ENCODE measurements around the gene MAGI2. TPM values are rescaled to one million over a fixed set of nuclear protein-coding genes. Genes with fewer than 3 reads are reported as not detected.

MAGI2 gene
- total RNA-seq, 1 donor from 2014 or later = 10.7 TPM

DNA sequence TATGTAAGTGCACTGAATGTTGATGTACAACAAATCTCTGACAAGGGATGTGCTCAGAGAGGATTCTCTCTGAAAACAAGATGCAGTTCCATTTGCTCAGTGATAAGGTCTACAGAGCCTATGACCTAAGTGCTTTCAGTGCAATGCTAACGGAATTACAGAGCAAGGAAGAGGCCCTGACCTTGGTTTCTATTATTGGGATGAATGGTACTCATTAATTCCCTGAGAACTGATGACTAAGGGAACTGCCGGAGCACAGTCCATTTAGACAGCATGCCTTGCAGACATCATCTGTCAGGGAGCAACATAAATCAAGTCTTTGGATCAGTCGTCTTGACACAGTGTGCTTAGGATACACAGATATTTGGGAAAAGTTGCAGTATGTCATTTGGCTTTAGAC is 1314.1 kb downstream of the MAGI2 start:
- Mint-ChIP-seq H3K4me3 (ENCODE audit: unreplicated experiment) (no peak overlapping the region), H3K27me3 (ENCODE audit: unreplicated experiment) (peaks cover 8% of the 10 kb centered on the region), H3K36me3 (ENCODE audit: unreplicated experiment) (no peaks in the 10 kb centered on the region), H3K27ac (ENCODE audit: unreplicated experiment) (no peak overlapping the region), H3K9me3 (ENCODE audit: unreplicated experiment) (no peaks in the 10 kb centered on the region), H3K4me1 (ENCODE audit: unreplicated experiment) (no peaks in the 10 kb centered on the region)
- DNase-seq (ENCODE audit: extremely low spot score, unreplicated experiment) = no peak
- TF ChIP-seq, protein P1, sequence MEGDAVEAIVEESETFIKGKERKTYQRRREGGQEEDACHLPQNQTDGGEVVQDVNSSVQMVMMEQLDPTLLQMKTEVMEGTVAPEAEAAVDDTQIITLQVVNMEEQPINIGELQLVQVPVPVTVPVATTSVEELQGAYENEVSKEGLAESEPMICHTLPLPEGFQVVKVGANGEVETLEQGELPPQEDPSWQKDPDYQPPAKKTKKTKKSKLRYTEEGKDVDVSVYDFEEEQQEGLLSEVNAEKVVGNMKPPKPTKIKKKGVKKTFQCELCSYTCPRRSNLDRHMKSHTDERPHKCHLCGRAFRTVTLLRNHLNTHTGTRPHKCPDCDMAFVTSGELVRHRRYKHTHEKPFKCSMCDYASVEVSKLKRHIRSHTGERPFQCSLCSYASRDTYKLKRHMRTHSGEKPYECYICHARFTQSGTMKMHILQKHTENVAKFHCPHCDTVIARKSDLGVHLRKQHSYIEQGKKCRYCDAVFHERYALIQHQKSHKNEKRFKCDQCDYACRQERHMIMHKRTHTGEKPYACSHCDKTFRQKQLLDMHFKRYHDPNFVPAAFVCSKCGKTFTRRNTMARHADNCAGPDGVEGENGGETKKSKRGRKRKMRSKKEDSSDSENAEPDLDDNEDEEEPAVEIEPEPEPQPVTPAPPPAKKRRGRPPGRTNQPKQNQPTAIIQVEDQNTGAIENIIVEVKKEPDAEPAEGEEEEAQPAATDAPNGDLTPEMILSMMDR (IDR thresholded peaks at IDR 0.05) = no peak

- no peak overlapping the region for H3K27ac Mint-ChIP-seq (ENCODE audit: unreplicated experiment)
- TF ChIP-seq, protein P1 (IDR thresholded peaks at IDR 0.05) = no peak
- no peaks in the 10 kb centered on the region for H3K4me1 Mint-ChIP-seq (ENCODE audit: unreplicated experiment)
- H3K9me3 Mint-ChIP-seq (ENCODE audit: unreplicated experiment) = no peaks in the 10 kb centered on the region
- H3K4me3 Mint-ChIP-seq (ENCODE audit: unreplicated experiment) = no peak overlapping the region
- DNase-seq (ENCODE audit: extremely low spot score, unreplicated experiment) = no peak
- H3K27me3 Mint-ChIP-seq (ENCODE audit: unreplicated experiment) = peaks cover 2% of the 10 kb centered on the region
- H3K36me3 Mint-ChIP-seq (ENCODE audit: unreplicated experiment) = no peaks in the 10 kb centered on the region
These were observed 1318.7 kb downstream of the MAGI2 start for GRCh38 chr7:78134774-78135173.

DNA sequence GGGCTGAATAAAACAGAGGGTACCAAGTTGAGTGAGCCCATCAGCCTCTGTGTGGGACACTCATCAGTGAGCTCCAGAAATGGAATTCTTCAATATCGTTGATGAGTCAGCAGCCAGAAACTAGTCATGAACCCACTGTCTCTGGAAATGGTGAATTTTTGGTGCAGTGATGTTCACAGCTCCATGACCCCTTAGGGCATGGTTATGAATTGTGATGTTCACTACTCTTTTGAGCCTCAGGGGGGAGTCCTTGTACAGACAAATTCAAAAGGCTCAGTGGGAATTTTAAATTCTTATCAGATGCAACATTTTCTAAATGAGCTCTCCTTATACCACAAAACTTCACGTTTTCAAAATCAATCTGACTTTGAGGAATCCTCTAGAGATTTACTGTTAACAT is 1319.2 kb downstream of the MAGI2 start:
- no peaks in the 10 kb centered on the region for H3K9me3 Mint-ChIP-seq (ENCODE audit: unreplicated experiment)

GRCh38 chr7:78130446-78131215 is 1322.8 kb downstream of the MAGI2 start:
- TF ChIP-seq, protein P1 (IDR thresholded peaks at IDR 0.05) = no peak
- H3K9me3 Mint-ChIP-seq (ENCODE audit: unreplicated experiment) = no peaks in the 10 kb centered on the region
- H3K4me3 Mint-ChIP-seq (ENCODE audit: unreplicated experiment) = no peak overlapping the region
- H3K36me3 Mint-ChIP-seq (ENCODE audit: unreplicated experiment) = no peaks in the 10 kb centered on the region
- no peak for DNase-seq (ENCODE audit: extremely low spot score, unreplicated experiment)
- no peak overlapping the region for H3K27ac Mint-ChIP-seq (ENCODE audit: unreplicated experiment)
- H3K4me1 Mint-ChIP-seq (ENCODE audit: unreplicated experiment) = no peaks in the 10 kb centered on the region
- no peaks in the 10 kb centered on the region for H3K27me3 Mint-ChIP-seq (ENCODE audit: unreplicated experiment)

More for the DNA sequence above, 1319.2 kb downstream of the MAGI2 start:
- Mint-ChIP-seq H3K36me3 (ENCODE audit: unreplicated experiment) (no peaks in the 10 kb centered on the region), H3K4me3 (ENCODE audit: unreplicated experiment) (no peak overlapping the region), H3K4me1 (ENCODE audit: unreplicated experiment) (no peaks in the 10 kb centered on the region), H3K27ac (ENCODE audit: unreplicated experiment) (no peak overlapping the region), H3K27me3 (ENCODE audit: unreplicated experiment) (peaks cover 2% of the 10 kb centered on the region)
- TF ChIP-seq, protein P1 (IDR thresholded peaks at IDR 0.05) = peak; percentile 51
- no peak for DNase-seq (ENCODE audit: extremely low spot score, unreplicated experiment)

GRCh38 chr7:78129865-78130264 is 1323.6 kb downstream of the MAGI2 start:
- no peak overlapping the region for H3K27ac Mint-ChIP-seq (ENCODE audit: unreplicated experiment)
- TF ChIP-seq, protein P1 (IDR thresholded peaks at IDR 0.05) = no peak
- DNase-seq (ENCODE audit: extremely low spot score, unreplicated experiment) = no peak
- H3K27me3 Mint-ChIP-seq (ENCODE audit: unreplicated experiment) = no peaks in the 10 kb centered on the region
- H3K4me1 Mint-ChIP-seq (ENCODE audit: unreplicated experiment) = no peaks in the 10 kb centered on the region
- no peak overlapping the region for H3K4me3 Mint-ChIP-seq (ENCODE audit: unreplicated experiment)
- H3K9me3 Mint-ChIP-seq (ENCODE audit: unreplicated experiment) = no peaks in the 10 kb centered on the region
- no peaks in the 10 kb centered on the region for H3K36me3 Mint-ChIP-seq (ENCODE audit: unreplicated experiment)

Data from osteocyte (in vitro differentiated cells).